MM.1S (cell line): Measurements from ENCODE around the gene TIMM17A.

Experiments
- EZH2 ChIP-seq: fragments of 300-600 bp; sonication (generic); optimal IDR thresholded peaks from 2 replicates; pipeline ENCODE3; 2017; ENCODE audit warnings: low read depth, mild to moderate bottlenecking, antibody characterized with exemption, low read length, mixed read lengths
- TF ChIP-seq, protein P1 (sequence below): fragments of 300-600 bp; sonication (generic); IDR thresholded peaks from 2 replicates; pipeline ENCODE4 v1.5.1; 2016; ENCODE audit warnings: antibody characterized with exemption, low read length, mixed read lengths

DNA sequence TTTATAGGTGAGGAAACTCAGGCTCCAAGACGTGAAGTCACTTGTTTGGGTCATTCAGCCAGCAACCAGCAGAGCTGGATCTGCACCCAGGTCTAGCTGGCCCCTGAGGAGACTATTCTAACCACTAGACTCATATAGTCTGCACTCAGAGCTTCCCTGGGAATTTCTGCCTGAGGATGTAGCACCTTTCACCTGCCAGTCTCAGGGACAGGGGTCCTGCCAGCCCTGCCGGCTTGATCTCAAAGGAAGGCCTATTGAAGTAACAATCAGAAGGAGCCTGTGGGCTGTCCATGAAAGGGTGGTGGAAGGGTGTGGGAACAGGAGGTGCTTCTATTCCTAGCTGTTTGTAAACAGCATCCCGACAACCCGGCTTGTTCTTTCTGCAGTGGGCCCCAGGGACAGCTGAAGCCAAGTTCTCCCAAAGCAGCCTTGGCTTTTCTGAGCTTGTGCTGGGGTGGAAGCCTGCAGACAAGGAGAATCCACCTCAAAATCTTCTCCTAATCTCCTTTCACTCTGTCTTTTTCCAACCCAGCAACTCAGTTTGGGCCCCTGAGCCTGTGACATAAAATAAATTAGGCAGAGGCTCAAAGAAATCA is 16.8 kb upstream of the TIMM17A start:
- TF ChIP-seq, protein P1, sequence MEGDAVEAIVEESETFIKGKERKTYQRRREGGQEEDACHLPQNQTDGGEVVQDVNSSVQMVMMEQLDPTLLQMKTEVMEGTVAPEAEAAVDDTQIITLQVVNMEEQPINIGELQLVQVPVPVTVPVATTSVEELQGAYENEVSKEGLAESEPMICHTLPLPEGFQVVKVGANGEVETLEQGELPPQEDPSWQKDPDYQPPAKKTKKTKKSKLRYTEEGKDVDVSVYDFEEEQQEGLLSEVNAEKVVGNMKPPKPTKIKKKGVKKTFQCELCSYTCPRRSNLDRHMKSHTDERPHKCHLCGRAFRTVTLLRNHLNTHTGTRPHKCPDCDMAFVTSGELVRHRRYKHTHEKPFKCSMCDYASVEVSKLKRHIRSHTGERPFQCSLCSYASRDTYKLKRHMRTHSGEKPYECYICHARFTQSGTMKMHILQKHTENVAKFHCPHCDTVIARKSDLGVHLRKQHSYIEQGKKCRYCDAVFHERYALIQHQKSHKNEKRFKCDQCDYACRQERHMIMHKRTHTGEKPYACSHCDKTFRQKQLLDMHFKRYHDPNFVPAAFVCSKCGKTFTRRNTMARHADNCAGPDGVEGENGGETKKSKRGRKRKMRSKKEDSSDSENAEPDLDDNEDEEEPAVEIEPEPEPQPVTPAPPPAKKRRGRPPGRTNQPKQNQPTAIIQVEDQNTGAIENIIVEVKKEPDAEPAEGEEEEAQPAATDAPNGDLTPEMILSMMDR: no peak
- no peak for TF ChIP-seq EZH2
